Stimulated activated naive CD4-positive, alpha-beta T cell (primary cell): ENCODE results near the gene DESI2.

Experiments used
- DNase-seq, 6 experiments: peaks; one replicate each; lab custom pipeline; 2025; lab: John Stamatoyannopoulos, UW

The DESI2 gene

DNA sequence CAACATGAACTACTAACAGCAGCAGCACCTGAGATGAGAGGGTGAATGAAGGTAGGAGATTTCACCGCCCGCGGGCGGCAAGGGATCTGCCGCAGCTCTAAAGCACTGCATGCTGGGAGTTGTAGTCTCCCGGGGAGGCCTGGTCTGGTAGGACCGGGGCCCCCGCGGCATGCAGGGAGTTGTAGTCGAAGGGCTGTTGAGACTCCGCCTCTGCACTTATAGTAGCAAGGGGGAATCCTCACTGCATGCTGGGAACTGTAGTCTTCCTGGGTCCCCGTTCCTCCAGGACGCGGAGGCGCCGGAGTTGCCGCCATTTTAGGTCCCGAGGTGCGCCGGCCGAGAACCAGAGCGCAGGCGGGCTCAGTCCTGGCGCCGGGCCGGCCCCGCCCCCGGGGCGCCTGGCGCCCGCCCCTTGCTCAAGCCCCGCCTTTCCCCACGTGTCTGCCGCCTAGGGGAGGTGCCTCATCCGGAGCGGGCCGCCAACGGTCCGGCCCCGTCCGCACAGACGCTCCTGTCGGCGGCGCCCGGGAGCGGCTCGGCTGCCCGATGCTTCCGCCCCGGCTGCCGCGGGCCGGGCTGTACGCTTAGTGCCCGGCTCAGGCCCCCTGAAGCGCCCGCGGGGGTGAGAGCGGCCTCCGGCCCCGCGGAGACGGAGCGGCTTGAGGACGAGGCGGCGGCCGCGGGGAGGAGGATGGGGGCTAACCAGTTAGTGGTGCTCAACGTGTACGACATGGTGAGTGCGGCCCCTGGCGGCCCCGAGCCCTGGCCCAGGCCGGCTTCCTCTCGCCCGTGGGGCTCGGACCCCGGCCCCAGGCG lies at the start of gene DESI2:
DESI2 (plus strand) TSS at position 504 of the 816 bp plus-strand sequence; CDS start at position 692, 188 bp downstream.
- DNase-seq: peak; percentile 95 to 100 (median 99)

DNA sequence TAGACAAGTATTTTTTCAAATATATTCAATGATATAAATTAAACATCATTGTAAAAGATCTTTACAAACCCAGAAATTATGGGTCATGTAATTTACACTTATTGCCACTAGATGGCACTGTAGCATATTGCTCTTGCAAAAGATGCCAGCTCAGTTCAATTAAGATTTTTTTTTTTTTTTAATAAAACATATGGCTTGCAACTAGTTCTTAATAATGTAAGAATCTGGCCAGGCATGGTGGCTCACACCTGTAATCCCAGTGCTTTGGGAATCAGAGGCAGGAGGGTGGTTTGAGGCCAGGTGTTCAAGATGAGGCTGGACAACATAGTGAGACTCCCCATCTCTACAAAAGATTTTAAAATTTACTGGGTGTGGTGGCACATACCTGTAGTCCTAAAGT lies 49.4 kb upstream of the DESI2 start:
- DNase-seq: peak in 3 of 6 experiments; percentile 14 to 59 (median 47)

DNA sequence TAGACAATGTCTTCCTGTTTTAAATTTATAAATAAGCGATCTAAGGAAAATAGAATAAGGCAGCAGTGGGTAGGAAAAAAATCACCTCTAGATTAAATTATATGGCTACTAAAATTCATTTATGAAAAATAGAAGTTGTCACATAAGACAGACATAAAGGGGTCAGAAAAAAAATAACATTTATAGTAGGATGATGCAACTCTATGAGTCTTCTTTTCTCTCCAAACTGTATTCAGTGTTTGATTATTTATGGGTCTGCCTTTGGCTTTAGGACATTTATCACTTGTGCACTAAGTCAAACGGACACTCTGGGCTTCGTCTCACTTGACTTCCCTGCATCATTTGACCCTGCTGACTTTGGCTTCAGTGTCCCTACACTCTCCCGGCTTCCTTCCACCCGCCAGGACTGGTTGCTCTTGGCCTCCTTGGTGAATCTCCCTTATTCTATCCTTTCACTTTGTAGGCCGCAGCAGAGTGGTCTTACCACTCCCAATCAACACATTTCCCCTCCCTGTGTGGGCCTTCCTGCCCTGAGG lies 47.0 kb upstream of the DESI2 start:
- no peak for DNase-seq

DNA sequence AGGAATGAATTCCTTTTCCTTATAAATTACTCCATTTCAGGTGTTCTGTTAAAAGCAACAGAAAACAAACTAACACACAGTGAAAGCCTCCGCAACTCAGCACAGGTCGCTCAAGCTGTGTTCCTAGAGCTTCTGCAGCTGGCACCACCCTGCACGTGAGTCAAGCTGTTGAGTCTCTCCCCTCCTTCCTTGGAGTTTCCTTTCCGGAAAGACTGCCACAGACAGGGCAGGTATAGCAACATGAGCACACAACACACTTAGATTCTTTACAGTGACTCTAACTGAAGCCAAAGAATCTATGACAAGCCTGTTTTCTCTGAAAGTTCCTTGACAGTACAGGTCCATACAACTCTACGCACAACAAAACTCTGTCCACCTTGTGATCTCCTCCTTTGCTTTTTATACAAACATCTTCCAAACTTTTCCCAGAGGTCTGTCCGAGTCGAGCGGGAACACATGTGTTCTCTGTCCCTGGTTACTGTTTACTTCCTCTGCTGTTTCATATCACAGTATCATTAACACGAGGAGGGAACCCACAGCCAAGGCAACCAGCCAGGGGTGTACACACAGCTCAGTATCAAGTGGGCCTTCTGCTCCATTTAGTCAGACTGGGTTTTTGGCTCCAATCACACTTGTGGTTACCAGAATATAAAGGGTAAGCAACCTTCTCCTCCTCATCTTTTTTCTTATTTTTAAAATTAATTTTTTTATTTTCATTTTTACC lies 38.7 kb upstream of the DESI2 start:
- no peak for DNase-seq

DNA sequence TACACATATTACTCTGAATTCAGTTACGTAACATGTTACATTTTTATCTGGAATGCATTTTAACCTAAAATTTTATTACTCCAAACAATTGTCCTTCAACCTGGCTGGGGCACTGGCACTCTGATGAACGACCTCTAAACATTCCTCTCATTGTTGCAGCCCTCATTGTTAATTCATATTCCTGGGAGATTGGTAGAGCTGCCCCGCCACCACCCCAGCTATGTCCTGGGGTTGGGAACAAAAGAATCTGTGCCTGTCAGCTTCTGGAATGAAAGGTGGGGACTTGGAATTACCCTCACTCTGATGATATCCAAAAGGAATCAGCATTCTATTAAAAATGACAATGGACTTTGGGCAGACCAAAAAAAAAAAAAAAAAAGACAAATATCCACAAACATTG lies 38.0 kb upstream of the DESI2 start:
- no peak for DNase-seq

DNA sequence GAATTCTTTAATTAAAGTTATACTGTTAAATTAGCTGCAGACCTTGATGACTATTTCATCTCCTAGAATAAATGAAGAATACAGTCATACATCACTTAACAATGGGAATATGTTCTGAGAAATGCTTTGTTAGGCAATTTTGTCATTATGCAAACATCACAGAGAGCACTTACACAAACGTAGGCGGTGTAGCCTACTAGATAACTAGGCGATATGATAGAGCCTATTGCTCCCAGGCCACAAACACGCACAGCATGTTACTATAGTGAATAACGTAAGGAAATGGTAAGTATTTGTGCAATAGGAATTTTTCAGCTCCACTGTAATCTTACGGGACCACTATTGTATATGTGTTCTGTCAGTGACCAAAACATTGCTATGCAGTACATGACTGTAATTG lies 37.6 kb upstream of the DESI2 start:
- DNase-seq: no peak

DNA sequence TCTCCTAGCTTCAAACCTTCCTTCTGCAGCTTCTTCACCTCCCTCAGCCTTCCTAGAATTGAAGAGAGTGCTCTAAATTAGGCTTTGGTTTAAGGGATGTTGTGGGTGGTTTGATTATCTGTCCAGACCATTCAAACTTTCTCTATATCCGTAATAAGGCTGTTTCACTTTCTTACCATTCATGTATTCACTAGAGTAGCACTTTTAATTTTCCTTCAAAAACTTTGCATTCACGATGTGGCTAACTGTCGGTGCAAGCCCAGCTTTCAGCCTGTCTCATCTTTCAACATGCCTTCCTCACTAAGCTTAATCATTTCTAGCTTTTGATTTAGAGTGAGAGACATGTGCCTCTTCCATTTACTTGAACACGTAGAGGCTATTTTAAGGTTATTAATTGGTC lies 26.2 kb upstream of the DESI2 start:
- no peak for DNase-seq

DNA sequence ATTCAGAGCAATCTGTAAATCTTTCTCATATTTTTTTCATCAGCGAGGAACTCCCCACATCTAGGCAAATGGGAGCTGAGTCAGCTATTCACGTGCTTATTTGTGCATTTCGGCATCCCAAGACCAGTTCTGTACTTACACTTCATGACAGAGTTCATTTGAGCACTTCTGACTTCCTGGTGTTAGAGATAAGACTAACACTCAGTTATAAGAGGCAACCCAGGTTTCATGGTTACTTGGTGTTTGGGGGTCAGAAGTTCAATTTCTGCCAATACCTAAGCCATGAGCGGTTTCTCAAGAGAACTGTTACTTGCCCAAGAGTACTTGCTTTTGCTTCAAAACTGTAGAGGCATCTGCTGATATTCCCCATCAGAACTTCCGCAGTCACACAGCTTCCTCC lies 24.1 kb upstream of the DESI2 start:
- no peak for DNase-seq

DNA sequence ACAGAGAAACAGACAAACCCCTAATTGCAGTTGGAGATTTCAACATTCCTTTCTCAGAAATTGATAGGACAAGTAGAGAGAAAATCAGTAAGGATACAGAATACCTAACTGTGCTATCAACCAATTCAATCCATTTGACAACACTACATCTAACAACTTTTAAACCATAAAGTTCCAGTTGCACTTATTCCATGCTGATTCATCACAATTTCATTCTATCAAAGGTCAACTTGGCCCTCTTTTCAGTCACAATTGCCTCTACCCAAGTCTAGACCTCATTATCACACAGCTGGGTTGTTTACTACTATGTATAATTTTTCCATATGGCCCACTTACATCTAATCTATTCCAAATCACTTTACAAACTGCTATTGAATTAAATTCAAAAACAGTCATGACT lies 19.8 kb upstream of the DESI2 start:
- DNase-seq: no peak

DNA sequence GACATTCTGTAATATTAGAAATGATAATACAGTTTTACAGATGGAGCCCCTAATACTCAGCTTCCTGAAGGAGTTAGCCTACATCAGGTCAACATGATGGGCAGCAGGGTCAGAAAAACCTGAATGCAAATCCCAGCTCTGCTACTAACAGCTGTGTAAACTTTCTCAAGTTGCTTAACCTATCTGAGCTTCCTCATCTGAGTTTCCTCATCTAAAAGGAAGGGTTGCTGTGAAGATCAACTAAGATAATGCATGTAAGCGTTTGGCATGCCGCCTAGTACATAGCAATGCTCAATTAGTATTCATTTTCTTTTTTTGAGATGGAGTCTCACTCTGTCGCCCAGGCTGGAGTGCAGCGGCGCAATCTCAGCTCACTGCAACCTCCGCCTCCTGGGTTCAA lies 18.4 kb upstream of the DESI2 start:
- no peak for DNase-seq

DNA sequence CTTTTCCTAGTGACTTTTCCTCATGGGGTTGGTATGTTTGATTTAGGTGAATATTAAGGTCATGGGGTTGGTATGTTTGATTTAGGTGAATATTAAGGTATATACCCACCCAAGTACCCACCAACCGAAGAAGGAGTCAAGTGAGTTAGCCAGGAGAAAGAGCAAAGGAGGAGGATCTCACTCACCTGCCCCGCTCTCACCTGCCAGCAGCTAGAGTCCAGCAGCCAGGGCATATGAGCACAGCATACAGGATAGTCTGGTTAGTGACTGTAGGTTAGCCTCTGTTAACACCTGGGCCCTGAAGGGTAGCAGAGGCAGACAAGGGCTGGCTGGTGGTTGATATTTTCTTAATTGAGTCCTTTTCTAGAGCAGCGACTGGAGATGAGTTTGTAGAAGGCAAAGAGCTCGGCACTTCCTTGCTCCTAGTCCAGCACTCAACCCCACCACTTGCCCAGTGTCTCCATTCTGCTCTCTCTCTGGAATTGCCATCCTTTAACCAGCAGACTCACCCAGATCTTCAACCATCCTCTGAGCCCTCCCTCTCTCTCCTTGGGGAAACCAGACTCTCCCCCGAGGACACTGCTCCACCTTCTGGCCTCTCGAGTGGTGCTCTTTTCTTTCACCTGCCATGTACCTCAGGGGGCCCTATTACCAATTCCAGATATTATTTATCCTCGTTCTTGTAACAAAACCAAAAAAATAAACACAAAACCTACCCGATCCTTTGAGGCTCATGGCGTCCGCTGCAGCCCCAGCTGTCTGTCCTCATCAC lies 16.3 kb upstream of the DESI2 start:
- DNase-seq: no peak

DNA sequence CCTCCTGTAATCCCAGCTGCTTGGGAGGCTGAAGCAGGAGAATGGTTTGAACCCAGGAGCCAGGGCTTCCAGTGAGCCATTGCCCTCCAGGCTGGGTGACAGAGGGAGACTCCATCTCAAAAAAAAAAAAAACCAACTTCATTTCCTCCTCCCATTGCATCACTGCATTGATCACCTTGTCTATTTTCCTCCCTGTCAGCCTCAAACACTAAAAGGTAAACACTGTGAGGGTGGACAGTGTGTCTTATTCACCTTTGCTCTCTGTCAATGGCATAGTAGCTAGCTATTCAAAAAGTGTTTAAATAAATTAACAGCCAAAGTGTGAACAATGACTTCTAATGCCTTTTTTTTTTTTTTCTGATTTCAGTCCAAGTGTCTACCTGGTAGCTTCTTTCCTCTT lies 13.4 kb upstream of the DESI2 start:
- no peak for DNase-seq

DNA sequence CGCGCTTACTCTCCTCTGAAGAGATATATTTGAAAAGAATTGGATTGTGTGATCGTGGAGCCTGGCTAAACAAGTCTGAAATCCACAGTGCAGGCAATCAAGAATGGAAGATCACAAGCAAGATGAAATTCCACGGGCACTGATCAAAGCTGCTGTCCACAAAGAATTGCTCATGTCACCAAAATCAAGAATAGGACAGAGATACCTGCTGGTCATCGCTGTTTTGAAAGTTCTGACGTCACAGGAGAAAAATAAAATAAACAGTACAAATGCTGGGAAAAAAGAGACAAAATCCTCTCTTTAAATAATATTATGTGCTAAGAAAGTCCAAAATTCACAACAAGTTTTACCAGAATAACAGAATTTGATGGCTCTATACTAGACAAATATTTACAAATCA lies 12.0 kb upstream of the DESI2 start:
- DNase-seq: no peak

DNA sequence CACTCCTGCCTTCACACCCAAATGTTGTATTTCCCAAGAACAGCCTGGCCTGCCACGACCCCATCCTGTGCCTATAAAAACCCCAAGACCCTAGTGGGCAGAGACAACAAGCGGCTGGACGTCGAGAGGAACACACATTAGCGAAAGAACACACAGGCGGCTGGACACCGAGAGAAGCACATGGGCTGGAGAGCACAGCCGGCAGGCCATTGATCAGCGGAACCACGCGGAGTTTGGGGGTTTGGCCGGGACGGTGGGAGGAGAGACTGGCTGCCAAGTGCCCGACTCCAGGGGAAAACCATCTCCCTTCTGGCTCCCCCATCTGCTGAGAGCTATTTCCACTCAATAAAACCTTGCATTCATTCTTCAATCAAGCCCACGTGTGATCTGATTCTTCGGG lies 10.4 kb upstream of the DESI2 start:
- no peak for DNase-seq

DNA sequence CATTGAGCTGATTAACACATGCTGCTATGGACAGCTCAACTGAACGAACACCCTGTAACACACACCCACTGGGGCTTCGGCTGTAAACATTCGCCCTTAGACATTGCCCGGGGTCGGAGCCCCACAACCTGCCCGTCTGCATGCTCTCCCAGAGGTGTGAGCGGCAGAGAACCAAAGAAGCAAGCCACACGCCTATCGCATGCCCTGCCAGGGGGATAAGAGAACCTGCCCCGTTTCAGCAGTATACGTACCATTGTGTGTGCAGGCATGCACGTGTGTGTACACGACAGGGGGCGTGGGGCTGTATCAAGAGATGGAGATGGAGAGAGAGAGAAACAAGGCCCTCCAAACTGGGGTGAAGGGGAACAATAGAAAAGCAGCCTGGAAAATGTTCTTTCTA lies 9.9 kb upstream of the DESI2 start:
- no peak for DNase-seq

DNA sequence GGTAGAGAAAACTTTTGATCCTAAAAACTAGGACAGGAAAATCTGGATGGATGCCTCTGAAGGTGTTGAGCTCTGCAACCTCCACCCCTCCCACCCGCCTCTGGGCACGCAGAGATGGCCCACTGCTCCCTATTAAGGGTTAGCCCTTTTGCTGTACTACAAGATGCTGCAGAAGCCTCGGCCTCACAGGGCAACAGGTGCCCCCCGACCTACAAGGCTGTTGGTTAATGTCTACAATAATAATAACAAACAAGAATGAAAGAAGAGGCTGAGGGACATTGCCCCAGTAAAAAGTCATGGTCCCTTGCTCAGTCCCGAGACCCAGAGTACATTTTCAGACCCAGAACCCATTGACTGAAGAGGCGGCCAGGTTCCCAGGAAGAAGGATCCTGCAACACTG lies 7.5 kb upstream of the DESI2 start:
- DNase-seq: no peak

DNA sequence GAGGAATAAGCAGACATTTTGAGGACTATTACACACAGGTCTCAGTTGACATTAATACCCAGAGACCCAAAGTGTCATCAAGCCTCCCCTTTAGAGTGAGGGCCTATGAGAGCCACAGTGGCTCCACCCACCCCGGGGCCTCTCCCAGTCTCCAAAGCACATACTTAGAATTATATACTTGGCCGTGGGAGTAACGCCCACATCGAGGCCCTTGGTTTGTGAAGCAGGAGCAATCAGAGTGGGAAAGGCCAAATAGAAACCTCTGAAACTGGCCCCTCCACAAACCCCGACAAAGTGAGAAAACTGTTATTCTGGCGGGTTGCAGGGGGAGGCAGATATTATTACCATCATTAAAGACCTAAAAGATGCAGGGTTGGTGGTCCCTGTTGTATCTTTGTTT lies 7.0 kb upstream of the DESI2 start:
- DNase-seq: no peak

DNA sequence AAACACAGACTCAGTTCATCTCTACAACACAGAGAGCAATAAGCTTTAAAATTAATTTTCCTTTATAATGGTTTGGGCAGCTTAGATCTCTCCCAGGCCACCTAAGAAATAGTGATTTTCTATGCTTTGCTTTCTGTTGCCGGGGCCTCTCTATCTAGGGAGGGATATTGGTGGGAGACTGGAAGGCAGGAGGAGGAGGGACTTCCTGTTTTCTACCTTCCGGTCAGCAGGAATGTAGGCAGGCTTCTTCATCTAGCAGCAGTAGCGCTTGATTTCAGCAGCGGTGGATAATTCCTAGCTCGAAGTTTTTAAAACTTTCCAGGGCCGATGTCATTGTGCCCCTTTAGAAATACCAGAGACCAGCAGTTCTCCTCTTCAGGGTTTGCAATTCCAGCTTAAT lies 5.1 kb upstream of the DESI2 start:
- no peak for DNase-seq

DNA sequence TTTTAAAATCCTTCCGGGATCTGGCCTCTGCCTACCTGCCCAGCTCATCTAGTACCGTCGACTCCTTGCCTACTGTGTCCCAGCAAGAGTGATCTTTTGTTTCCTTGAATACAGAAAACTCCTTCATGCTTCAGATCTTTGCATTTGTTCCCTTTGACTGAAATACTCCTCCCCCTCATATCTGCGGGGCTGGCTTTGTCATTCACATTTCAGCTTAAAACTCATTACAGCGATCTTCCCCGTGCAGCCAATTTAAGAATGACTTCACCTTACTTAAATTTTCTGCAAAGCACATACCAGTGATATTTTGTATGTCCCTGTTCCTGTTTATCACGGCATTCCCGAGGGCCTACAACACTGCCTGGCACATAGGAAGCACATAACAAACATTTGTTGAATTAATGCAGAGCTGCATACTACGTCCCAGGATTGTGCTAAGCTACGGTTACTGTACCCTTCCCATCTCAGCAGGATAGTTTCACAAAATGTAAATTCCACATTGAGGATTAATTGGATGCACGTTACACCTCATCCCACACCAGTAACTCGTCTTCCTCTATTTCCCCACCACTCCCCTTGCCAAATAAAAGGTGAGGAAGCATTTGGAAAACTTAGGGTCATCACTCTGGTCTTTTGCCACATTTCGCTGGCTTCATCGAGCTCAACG lies 837 bp upstream of the DESI2 start:
- no peak for DNase-seq

DNA sequence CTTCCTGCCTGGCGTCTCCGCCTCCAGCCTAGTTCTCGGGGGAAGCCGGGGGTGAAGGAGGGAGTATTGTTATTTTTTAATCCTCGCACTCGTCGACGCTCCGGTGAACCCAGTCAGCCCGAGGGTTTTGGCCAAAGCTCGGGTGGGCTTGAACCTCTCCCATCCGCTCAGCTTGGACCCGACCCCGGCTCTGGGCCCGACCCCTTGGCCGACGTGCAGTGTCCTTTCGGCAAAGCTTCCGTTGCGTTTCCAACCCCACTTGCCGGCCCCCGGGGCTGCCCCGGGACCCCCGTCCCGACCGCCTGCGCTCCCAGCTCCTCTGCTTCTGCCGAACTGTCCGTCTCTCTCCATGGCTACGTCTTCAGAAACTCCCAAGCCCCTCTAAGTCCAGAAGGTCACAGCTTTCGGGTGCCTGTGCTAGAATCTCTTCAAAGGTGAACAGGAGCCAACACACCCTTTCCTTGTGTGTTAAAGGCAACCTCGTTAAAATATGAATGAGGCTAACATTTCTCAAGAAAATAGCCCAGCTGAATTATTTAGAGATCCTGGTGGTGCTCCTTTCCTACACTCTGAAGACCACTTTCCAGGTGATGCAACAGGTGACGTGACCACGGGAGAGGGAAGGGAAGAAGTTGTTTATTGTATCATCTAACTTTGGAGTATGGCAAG lies 647 bp downstream of the DESI2 start:
- DNase-seq: peak in 1 of 6 experiments; percentile 52
